ENCODE measurements around the gene BICDL2. TPM values are rescaled to one million over a fixed set of nuclear protein-coding genes. Genes with fewer than 3 reads are reported as not detected.

Gene BICDL2
- total RNA-seq, 2 donors from 2014 or later, result 132 to 357 TPM

GRCh38 chr16:3013998-3014690 is 22.6 kb downstream of the BICDL2 start:
- Histone ChIP-seq H3K4me1 (peaks cover 67% of the 10 kb centered on the region), H3K4me3 (no peak overlapping the region), H3K27ac (peak overlapping the region in 2 of 4 donors; percentile 17 to 29), H3K9me3 (no peaks in the 10 kb centered on the region), H3K36me3 (replicated peaks in 1 of 2; ENCODE audit: insufficient read depth in 1 of 2, low read depth in 2 of 2) (no peaks in the 10 kb centered on the region), H3K27me3 (no peaks in the 10 kb centered on the region)
- 52 to 71% methylated on average over 4 to 9 of the region's 12 CpGs for WGBS, 2 donors
- intact Hi-C loops (cut with DNase I), result no loop called here
- DNase-seq, result no peak
- ATAC-seq, result no peak
- TF ChIP-seq, protein P1, sequence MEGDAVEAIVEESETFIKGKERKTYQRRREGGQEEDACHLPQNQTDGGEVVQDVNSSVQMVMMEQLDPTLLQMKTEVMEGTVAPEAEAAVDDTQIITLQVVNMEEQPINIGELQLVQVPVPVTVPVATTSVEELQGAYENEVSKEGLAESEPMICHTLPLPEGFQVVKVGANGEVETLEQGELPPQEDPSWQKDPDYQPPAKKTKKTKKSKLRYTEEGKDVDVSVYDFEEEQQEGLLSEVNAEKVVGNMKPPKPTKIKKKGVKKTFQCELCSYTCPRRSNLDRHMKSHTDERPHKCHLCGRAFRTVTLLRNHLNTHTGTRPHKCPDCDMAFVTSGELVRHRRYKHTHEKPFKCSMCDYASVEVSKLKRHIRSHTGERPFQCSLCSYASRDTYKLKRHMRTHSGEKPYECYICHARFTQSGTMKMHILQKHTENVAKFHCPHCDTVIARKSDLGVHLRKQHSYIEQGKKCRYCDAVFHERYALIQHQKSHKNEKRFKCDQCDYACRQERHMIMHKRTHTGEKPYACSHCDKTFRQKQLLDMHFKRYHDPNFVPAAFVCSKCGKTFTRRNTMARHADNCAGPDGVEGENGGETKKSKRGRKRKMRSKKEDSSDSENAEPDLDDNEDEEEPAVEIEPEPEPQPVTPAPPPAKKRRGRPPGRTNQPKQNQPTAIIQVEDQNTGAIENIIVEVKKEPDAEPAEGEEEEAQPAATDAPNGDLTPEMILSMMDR (IDR thresholded peaks at IDR 0.05), result no peak
- TF ChIP-seq POLR2A (IDR thresholded peaks at IDR 0.05), result no peak

- TF ChIP-seq, protein P1 (IDR thresholded peaks at IDR 0.05), result peak in 1 of 7 experiments; percentile 5
- TF ChIP-seq POLR2A (IDR thresholded peaks at IDR 0.05), result no peak
- Histone ChIP-seq H3K36me3 (replicated peaks in 1 of 2; ENCODE audit: insufficient read depth in 1 of 2, low read depth in 2 of 2) (no peaks in the 10 kb centered on the region), H3K4me1 (peaks cover 68% of the 10 kb centered on the region), H3K4me3 (no peak overlapping the region), H3K27ac (peak overlapping the region in 3 of 4 donors; percentile 75 to 94 (median 80)), H3K27me3 (no peaks in the 10 kb centered on the region), H3K9me3 (no peaks in the 10 kb centered on the region)
- DNase-seq, result no peak
- 17 to 64% methylated on average over 6 to 23 of the region's 27 CpGs for WGBS, 2 donors
- intact Hi-C loops (cut with DNase I), result no loop called here
- no peak for ATAC-seq
Measured at GRCh38 chr16:3013491-3013951, 23.2 kb downstream of the BICDL2 start.

DNA sequence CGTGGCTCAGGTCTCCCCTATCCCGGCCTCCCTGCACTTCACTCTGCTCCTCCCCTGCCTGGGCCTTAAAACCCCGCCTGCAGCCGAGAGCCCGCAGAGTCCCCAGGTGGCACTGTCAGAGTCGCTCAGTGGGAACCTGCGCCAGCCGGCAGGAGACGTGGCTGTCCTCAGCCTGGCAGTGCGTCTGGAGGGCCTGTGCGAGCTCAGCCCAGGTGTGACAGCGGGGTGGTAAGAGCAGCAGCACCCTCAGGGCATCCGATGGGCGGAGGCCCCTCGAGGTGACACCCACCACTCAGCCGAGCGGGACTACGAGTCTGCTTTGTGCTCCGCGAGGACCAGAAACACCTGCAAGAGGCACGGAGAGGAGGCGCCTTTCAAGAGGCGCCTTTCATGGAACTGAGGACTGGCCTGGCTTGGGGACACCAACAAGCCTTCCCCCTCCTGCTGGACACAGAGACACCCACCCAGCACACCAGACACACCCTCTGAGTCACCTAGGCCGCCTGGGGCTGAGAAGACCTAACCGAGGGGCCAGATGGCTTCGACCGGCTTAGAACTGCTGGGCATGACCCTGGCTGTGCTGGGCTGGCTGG is 23.8 kb downstream of the BICDL2 start, which contains the start of gene CLDN9:
CLDN9 (plus strand) TSS at position 96 of the 593 bp plus-strand sequence; CDS start at position 536, 440 bp downstream.
- peak; percentile 74 to 86 (median 82) for DNase-seq
- TF ChIP-seq, protein P1 (IDR thresholded peaks at IDR 0.05), result peak in 1 of 7 experiments; percentile 25
- peak; percentile 39 to 83 (median 75) for TF ChIP-seq POLR2A (IDR thresholded peaks at IDR 0.05)
- Histone ChIP-seq H3K27me3 (no peaks in the 10 kb centered on the region), H3K9me3 (no peaks in the 10 kb centered on the region), H3K4me3 (no peak within 1 kb of the TSS), H3K36me3 (replicated peaks in 1 of 2; ENCODE audit: insufficient read depth in 1 of 2, low read depth in 2 of 2) (no peaks in the 10 kb centered on the region), H3K27ac (peak within 1 kb of the TSS; percentile 1 to 94 (median 78)), H3K4me1 (peaks cover 68% of the 10 kb centered on the region)
- intact Hi-C loops (cut with DNase I), result no loop called here
- whole genome bisulfite sequencing, 2 donors, result 27 to 36% methylated on average over 4 to 23 of the region's 27 CpGs
- ATAC-seq, result peak; percentile 68

DNA sequence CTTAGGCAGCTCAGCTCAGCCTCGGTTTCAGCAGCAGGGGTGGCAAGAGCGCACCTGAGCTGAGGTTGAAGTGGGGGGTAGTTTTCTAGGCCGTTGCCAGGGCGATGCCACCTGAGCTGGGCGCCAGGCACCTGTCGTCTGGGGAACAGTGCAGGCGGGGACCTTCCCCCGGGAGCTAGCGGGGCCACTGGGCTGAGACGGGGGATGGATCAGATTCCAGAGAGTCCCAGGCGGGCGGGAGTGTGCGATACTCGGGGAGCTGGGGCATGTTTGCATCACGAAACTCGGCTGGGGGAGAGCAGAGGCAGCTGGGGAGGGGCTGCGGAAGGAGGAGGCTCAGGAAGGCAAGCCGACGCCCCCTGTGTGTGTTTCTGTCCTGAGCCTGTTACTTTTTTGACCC is 24.5 kb downstream of the BICDL2 start:
- WGBS, 2 donors, result 16 to 17% methylated on average over 18 to 19 of the region's 19 CpGs
- intact Hi-C loops (cut with DNase I), result no loop called here
- Histone ChIP-seq H3K36me3 (replicated peaks in 1 of 2; ENCODE audit: insufficient read depth in 1 of 2, low read depth in 2 of 2) (no peaks in the 10 kb centered on the region), H3K4me3 (no peak overlapping the region), H3K27ac (peak overlapping the region; percentile 1 to 94 (median 78)), H3K27me3 (no peaks in the 10 kb centered on the region), H3K4me1 (peaks cover 71% of the 10 kb centered on the region), H3K9me3 (no peaks in the 10 kb centered on the region)
- TF ChIP-seq, protein P1 (IDR thresholded peaks at IDR 0.05), result no peak
- no peak for TF ChIP-seq POLR2A (IDR thresholded peaks at IDR 0.05)
- peak; percentile 44 for ATAC-seq
- DNase-seq, result peak; percentile 61 to 70 (median 66)

Measured in body of pancreas (tissue), 4 donors.